Endothelial cell of umbilical vein (primary cell): ENCODE data around the gene DNAJC25. TPM values are rescaled to one million over a fixed set of nuclear protein-coding genes. Genes with fewer than 3 reads are reported as not detected.
A peak's percentile ranks its signal among the peaks of the same experiment; 100 is the strongest.

Source experiments
- BruUV-seq: library from RNA; stranded (reverse); fragments of 400-500 nt; replicated peaks from 2 replicates; lab custom pipeline; 2021; lab: Mats Ljungman, UMichigan
- CTCF ChIA-PET: fragments of 300-600, 350-600 bp; sonication (Branson Sonifier 250); formaldehyde crosslinking; loops from one replicate; lab custom pipeline; 2021; ENCODE audit warnings: antibody characterized with exemption, inconsistent platforms; lab: Charles Lee
- POLR2A ChIA-PET: fragments of 300-600, 350-600 bp; sonication (Branson Sonifier 250); formaldehyde crosslinking; loops from one replicate; lab custom pipeline; 2021; ENCODE audit warnings: antibody characterized with exemption, inconsistent platforms; lab: Charles Lee
- DNase-seq: peaks from one replicate; pipeline ENCODE4 v3.0.0-alpha.2; 2011; ENCODE audit warnings: low read depth, low spot score
- FAIRE-seq: peaks from 2 replicates; lab custom pipeline; 2011; peaks lifted over from hg19 to GRCh38; lab: Jason Lieb, UNC
- H2AFZ ChIP-seq: 2 replicates; pipeline ENCODE4 v1.6.0; 2012; ENCODE audit warnings: low read depth, low read length, control low read depth, inconsistent platforms
- H3K27ac ChIP-seq: 2 replicates; pipeline ENCODE4 v1.5.1; 2011; ENCODE audit warnings: low read depth, mild to moderate bottlenecking, control low read depth, low read length, moderate library complexity; ENCODE audit not compliant: insufficient read depth
- H3K27me3 ChIP-seq, 2 experiments: 2 replicates each; pipeline versions ENCODE4 v1.6.0 to v1.6.1; 2011; ENCODE audit warnings: low read length in 2 of 2, mixed read lengths in 1 of 2; ENCODE audit not compliant: control insufficient read depth in 2 of 2, insufficient read depth in 2 of 2
- H3K36me3 ChIP-seq, 2 experiments: 2 replicates in 1 of 2; 3 replicates in 1 of 2; pipeline ENCODE4 v1.5.1; 2011; ENCODE audit warnings: low read length in 2 of 2, mild to moderate bottlenecking in 1 of 2, moderate library complexity in 1 of 2; ENCODE audit not compliant: control insufficient read depth in 2 of 2, insufficient read depth in 2 of 2; ENCODE audit errors: extremely low read depth in 1 of 2
- H3K4me1 ChIP-seq: 3 replicates; pipeline ENCODE4 v1.5.1; 2011; ENCODE audit warnings: mild to moderate bottlenecking, low read length; ENCODE audit not compliant: control insufficient read depth, insufficient read depth; ENCODE audit errors: extremely low read depth
- H3K4me2 ChIP-seq: 2 replicates; pipeline ENCODE4 v1.6.1; 2011; ENCODE audit warnings: low read length, control low read depth, mixed read lengths; ENCODE audit not compliant: insufficient read depth
- H3K4me3 ChIP-seq, 3 experiments: fragments of 200-600 bp in 1 of 3; sonication (generic), shearing (Covaris generic) in 1 of 3; replicated peaks in 1 of 3; 2 replicates each; pipeline ENCODE4 v1.5.1; 2011 to 2016; ENCODE audit warnings: control low read depth in 3 of 3, low read length in 3 of 3, mild to moderate bottlenecking in 2 of 3, inconsistent platforms in 1 of 3, low read depth in 1 of 3, moderate library complexity in 1 of 3; ENCODE audit not compliant: insufficient read depth in 1 of 3
- H3K79me2 ChIP-seq: 2 replicates; pipeline ENCODE4 v1.6.0; 2012; ENCODE audit warnings: low read length, inconsistent platforms; ENCODE audit not compliant: control insufficient read depth, insufficient read depth
- H3K9ac ChIP-seq: replicated peaks from 2 replicates; pipeline ENCODE3; 2011; ENCODE audit warnings: low read length, control low read depth; ENCODE audit not compliant: insufficient read depth; ENCODE audit errors: extremely low read depth
- H3K9me1 ChIP-seq: replicated peaks from 3 replicates; pipeline ENCODE4 v1.6.0; 2011; ENCODE audit warnings: mild to moderate bottlenecking, low read length; ENCODE audit not compliant: control insufficient read depth, insufficient read depth; ENCODE audit errors: extremely low read depth
- H3K9me3 ChIP-seq: replicated peaks from 2 replicates; pipeline ENCODE4 v1.5.1; 2012; ENCODE audit warnings: low read length, inconsistent platforms; ENCODE audit not compliant: control insufficient read depth, insufficient read depth
- H4K20me1 ChIP-seq: replicated peaks from 2 replicates; pipeline ENCODE3; 2011; ENCODE audit warnings: mild to moderate bottlenecking, low read length; ENCODE audit not compliant: control insufficient read depth, insufficient read depth; ENCODE audit errors: extremely low read depth
- EZH2 ChIP-seq: IDR thresholded peaks from 2 replicates; pipeline ENCODE4 v1.6.1; 2012; ENCODE audit warnings: borderline replicate concordance, low read depth, mild to moderate bottlenecking, moderate library complexity, low read length, inconsistent platforms; ENCODE audit not compliant: severe bottlenecking
- FOS ChIP-seq: IDR thresholded peaks from 2 replicates; pipeline ENCODE4 v1.6.1; 2011; ENCODE audit warnings: mild to moderate bottlenecking, low read length, moderate library complexity, borderline replicate concordance; ENCODE audit not compliant: insufficient read depth
- GATA2 ChIP-seq: IDR thresholded peaks from 2 replicates; pipeline ENCODE4 v1.7.0; 2011; ENCODE audit warnings: low read depth, mild to moderate bottlenecking, moderate library complexity, mixed read lengths, low read length; ENCODE audit not compliant: insufficient read length, insufficient read depth
- JUN ChIP-seq: IDR thresholded peaks from 2 replicates; pipeline ENCODE4 v1.6.1; 2011; ENCODE audit warnings: borderline replicate concordance, low read depth; ENCODE audit not compliant: insufficient read length, insufficient read depth
- MAX ChIP-seq: IDR thresholded peaks from 2 replicates; pipeline ENCODE4 v1.6.1; 2011; ENCODE audit not compliant: insufficient read depth, insufficient read length
- MYC ChIP-seq: IDR thresholded peaks from one replicate; pipeline ENCODE4 v1.6.1; 2011; ENCODE audit warnings: mild to moderate bottlenecking, low read depth, low read length
- POLR2A ChIP-seq: IDR thresholded peaks from 2 replicates; pipeline ENCODE4 v1.6.1; 2012; ENCODE audit warnings: low read depth, mild to moderate bottlenecking, control low read depth, low read length
- POLR2AphosphoS5 ChIP-seq: IDR thresholded peaks from 2 replicates; pipeline ENCODE4 v1.6.1; 2012; ENCODE audit warnings: low read depth, mild to moderate bottlenecking, control low read depth, low read length, moderate library complexity; ENCODE audit not compliant: insufficient read depth
- dilution Hi-C: fragments of 300-500 bp; cut with MboI; formaldehyde crosslinking; loops from one replicate; pipeline ENCODE4 v1.15.0; 2019; ENCODE audit warnings: low sequenced_read_pairs; ENCODE audit not compliant: extremely low pct_ligation_motif_present
- intact Hi-C: fragments of 100-400 bp; cut with micrococcal nuclease; formaldehyde crosslinking; loops from one replicate; pipeline ENCODE4 v1.10.0; 2022
- polyA plus RNA-seq, 4 experiments: library from polyadenylated mRNA; depleted of rRNA in 3 of 4; stranded (reverse) in 3 of 4; unstranded in 1 of 4; fragments of >200 nt; gene quantifications; 2 replicates each; pipeline versions ENCODE4 v1.2.1 to v1.2.3, GENCODE V29; 2011 to 2012; ENCODE audit warnings: missing spikeins in 1 of 4
- total RNA-seq: library from RNA; stranded (reverse); gene quantifications from 2 replicates; pipeline ENCODE4 v1.2.3, GENCODE V29; 2021
- TF ChIP-seq, protein P1 (sequence below), 2 donors: IDR thresholded peaks; 1 replicate in 1 of 2; 2 replicates in 1 of 2; pipeline ENCODE4 v1.5.1; 2011; ENCODE audit warnings: low read length in 2 of 2, mild to moderate bottlenecking in 2 of 2, moderate library complexity in 2 of 2, control low read depth in 1 of 2, inconsistent platforms in 1 of 2, low read depth in 1 of 2; ENCODE audit not compliant: insufficient read depth in 1 of 2; ENCODE audit errors: extremely low read depth in 1 of 2

The DNAJC25 gene
- total and polyA plus RNA-seq, 2 donors (not counting 3 experiments of a cell fraction or from before 2014, with no cell fraction given): 1.7 to 5.5 TPM

DNA sequence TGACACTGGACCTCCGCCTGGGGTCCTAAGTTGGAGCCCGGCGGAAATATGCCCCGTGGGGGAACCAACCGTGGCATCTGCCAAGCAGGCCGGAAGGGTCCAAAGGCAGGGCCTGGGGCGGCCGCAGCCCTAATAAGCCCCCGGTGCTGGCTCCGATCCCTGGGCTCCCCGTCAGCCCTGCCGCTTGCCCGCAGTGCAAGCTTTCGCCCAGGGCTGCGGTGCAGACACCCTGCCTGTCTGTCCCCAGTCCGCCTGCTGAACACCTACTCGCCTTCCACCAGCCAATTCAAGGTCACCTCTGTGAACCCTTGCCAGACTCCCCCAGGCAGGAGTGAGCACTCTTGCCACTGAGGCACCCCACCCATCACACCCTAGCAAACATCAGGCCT lies 31.2 kb upstream of the DNAJC25 start:
- Histone ChIP-seq H3K27ac (peak overlapping the region; percentile 87), H3K9ac (peak overlapping the region; percentile 91)
- dilution Hi-C loops: no loop called here

More for the DNA sequence above, 31.2 kb upstream of the DNAJC25 start:
- peaks cover 4 to 6% of the 10 kb centered on the region in 2 experiments for H3K36me3 ChIP-seq
- no peaks in the 10 kb centered on the region for H3K9me3 ChIP-seq
- FAIRE-seq (no peak), DNase-seq (no peak)
- peak overlapping the region; percentile 78 for H2AFZ ChIP-seq
- H3K4me2 ChIP-seq: peak overlapping the region; percentile 67
- intact Hi-C loops: loop anchor here (1.0 to 10.0 kb wide), 6 partner anchors 31 to 765 kb away; partner anchors contain the start of genes DNAJC25, ECPAS, GNG10 and UGCG
- peaks cover 17% of the 10 kb centered on the region for H3K79me2 ChIP-seq
- H3K27me3 ChIP-seq: no peaks in the 10 kb centered on the region
- CTCF ChIA-PET: interaction anchor here (0.5 to 9.0 kb wide), 3 partner anchors 20 to 474 kb away, joined by 3 to 221 read pairs (median 20); partner anchors contain the start of gene DNAJC25
- H4K20me1 ChIP-seq: no peaks in the 10 kb centered on the region
- peak overlapping the region in 2 of 3 experiments; percentile 72 to 91 for H3K4me3 ChIP-seq
- BruUV-seq: no TSS peak
- POLR2A ChIA-PET: interaction anchor here (1.2 kb wide), 1 partner anchor 22 kb away, joined by 4 read pairs; no protein-coding TSS in a partner anchor
- peaks cover 36% of the 10 kb centered on the region for H3K4me1 ChIP-seq
- TF ChIP-seq FOS: no peak
- TF ChIP-seq JUN: no peak
- no peak for TF ChIP-seq POLR2A
- TF ChIP-seq POLR2AphosphoS5: no peak
- TF ChIP-seq GATA2: no peak
- TF ChIP-seq MYC: no peak
- no peak for TF ChIP-seq EZH2
- TF ChIP-seq MAX: no peak
- TF ChIP-seq, protein P1, sequence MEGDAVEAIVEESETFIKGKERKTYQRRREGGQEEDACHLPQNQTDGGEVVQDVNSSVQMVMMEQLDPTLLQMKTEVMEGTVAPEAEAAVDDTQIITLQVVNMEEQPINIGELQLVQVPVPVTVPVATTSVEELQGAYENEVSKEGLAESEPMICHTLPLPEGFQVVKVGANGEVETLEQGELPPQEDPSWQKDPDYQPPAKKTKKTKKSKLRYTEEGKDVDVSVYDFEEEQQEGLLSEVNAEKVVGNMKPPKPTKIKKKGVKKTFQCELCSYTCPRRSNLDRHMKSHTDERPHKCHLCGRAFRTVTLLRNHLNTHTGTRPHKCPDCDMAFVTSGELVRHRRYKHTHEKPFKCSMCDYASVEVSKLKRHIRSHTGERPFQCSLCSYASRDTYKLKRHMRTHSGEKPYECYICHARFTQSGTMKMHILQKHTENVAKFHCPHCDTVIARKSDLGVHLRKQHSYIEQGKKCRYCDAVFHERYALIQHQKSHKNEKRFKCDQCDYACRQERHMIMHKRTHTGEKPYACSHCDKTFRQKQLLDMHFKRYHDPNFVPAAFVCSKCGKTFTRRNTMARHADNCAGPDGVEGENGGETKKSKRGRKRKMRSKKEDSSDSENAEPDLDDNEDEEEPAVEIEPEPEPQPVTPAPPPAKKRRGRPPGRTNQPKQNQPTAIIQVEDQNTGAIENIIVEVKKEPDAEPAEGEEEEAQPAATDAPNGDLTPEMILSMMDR (IDR thresholded peaks at IDR 0.05; ENCODE audit: extremely low read depth in 1 of 2, insufficient read depth in 1 of 2, low read depth in 1 of 2, low read length in 2 of 2): no peak
- H3K9me1 ChIP-seq: no peaks in the 10 kb centered on the region
